ENCODE data around the gene BCL10.

DNA sequence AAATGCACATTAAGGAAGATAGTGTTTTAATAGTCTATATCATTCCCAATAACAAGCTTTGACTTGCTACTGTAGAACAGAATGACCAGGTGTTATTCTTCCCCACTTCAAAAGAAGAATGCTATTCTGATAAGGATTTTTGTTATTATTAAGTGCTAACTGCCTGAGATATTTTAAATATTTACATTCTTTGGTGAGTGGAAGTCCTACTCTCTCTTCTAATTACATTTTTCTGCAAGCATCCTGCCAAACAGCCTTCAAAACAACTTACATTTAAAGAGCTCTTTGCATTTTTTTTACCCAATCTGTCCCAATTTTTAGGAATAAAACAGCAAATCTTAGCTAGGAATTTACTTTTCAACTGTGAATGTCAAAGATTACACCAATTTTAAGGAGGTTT is 52.1 kb downstream of the BCL10 start:
- TF ChIP-seq, protein P1, sequence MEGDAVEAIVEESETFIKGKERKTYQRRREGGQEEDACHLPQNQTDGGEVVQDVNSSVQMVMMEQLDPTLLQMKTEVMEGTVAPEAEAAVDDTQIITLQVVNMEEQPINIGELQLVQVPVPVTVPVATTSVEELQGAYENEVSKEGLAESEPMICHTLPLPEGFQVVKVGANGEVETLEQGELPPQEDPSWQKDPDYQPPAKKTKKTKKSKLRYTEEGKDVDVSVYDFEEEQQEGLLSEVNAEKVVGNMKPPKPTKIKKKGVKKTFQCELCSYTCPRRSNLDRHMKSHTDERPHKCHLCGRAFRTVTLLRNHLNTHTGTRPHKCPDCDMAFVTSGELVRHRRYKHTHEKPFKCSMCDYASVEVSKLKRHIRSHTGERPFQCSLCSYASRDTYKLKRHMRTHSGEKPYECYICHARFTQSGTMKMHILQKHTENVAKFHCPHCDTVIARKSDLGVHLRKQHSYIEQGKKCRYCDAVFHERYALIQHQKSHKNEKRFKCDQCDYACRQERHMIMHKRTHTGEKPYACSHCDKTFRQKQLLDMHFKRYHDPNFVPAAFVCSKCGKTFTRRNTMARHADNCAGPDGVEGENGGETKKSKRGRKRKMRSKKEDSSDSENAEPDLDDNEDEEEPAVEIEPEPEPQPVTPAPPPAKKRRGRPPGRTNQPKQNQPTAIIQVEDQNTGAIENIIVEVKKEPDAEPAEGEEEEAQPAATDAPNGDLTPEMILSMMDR (IDR thresholded peaks at IDR 0.05; ENCODE audit: borderline replicate concordance, extremely low read depth, low read length, poor library complexity, severe bottlenecking), result no peak
- TF ChIP-seq EZH2 (IDR thresholded peaks at IDR 0.05; ENCODE audit: borderline replicate concordance, low read depth, low read length, severe bottlenecking), result no peak
